K562 (cell line): ENCODE measurements around the gene VASH1. TPM values are rescaled to one million over a fixed set of nuclear protein-coding genes. Genes with fewer than 3 reads are reported as not detected.

ENCODE experiments used
- ARID1B ChIP-seq: fragments of 450-650 bp; IDR thresholded peaks from 2 replicates; pipeline ENCODE4 v1.6.1; 2016; ENCODE audit warnings: antibody characterized with exemption, mild to moderate bottlenecking, inconsistent platforms
- CBFA2T3 ChIP-seq: fragments of 450-650 bp; IDR thresholded peaks from 2 replicates; pipeline ENCODE4 v1.6.1; 2017
- CCAR2 ChIP-seq: fragments of 200-400 bp; formaldehyde crosslinking; IDR thresholded peaks from 2 replicates; pipeline ENCODE4 v1.6.1; 2017; ENCODE audit warnings: mild to moderate bottlenecking, low read depth, low read length
- E4F1 ChIP-seq: fragments of 250-450 bp; sonication (Bioruptor Pico); IDR thresholded peaks from 2 replicates; pipeline ENCODE4 v1.5.0; 2021; ENCODE audit warnings: mild to moderate bottlenecking, borderline replicate concordance
- EGR1 ChIP-seq: fragments of 450-650 bp; conservative IDR thresholded peaks from 2 replicates; pipeline ENCODE4 v1.6.1; 2017; ENCODE audit warnings: mild to moderate bottlenecking
- ETV6 ChIP-seq, 3 experiments: fragments of 150-350 bp in 1 of 3; sonication (generic) in 1 of 3; formaldehyde crosslinking in 1 of 3; IDR thresholded peaks; 2 replicates each; pipeline versions ENCODE4 v1.6.1 to v1.8.0; 2014 to 2022; ENCODE audit warnings: borderline replicate concordance in 2 of 3, low read depth in 2 of 3, antibody characterized with exemption in 1 of 3, low read length in 1 of 3, mild to moderate bottlenecking in 1 of 3, missing genetic modification reagents in 1 of 3
- EZH2 ChIP-seq: IDR thresholded peaks from 2 replicates; pipeline ENCODE4 v1.6.1; 2012; ENCODE audit warnings: low read depth, mild to moderate bottlenecking, inconsistent platforms, low read length, borderline replicate concordance
- GATA2 ChIP-seq: sonication (generic); formaldehyde crosslinking; IDR thresholded peaks from 2 replicates; pipeline ENCODE4 v1.4.0; 2020; ENCODE audit warnings: mild to moderate bottlenecking, missing genetic modification reagents
- GTF2F1 ChIP-seq: IDR thresholded peaks from 2 replicates; pipeline ENCODE4 v1.6.1; 2011; ENCODE audit warnings: low read depth, low read length, improper control_type of control experiment
- HMGN3 ChIP-seq: IDR thresholded peaks from 2 replicates; pipeline ENCODE4 v1.6.1; 2011; ENCODE audit warnings: borderline replicate concordance, low read depth, mild to moderate bottlenecking, mixed read lengths, low read length; ENCODE audit not compliant: insufficient read length; ENCODE audit errors: extremely low read depth
- ILF3 ChIP-seq: fragments of 450-650 bp; IDR thresholded peaks from 2 replicates; pipeline ENCODE4 v1.6.1; 2018; ENCODE audit warnings: antibody characterized with exemption, mild to moderate bottlenecking, moderate library complexity, borderline replicate concordance
- POLR2B ChIP-seq: fragments of 450-650 bp; IDR thresholded peaks from 2 replicates; pipeline ENCODE4 v1.6.1; 2018; ENCODE audit warnings: low read depth; ENCODE audit not compliant: partially characterized antibody
- PURB ChIP-seq: sonication (generic); formaldehyde crosslinking; IDR thresholded peaks from 2 replicates; pipeline ENCODE4 v1.9.0; 2021; ENCODE audit warnings: low read depth, mild to moderate bottlenecking, missing genetic modification reagents
- TAL1 ChIP-seq: fragments of 450-650 bp; IDR thresholded peaks from 2 replicates; pipeline ENCODE4 v1.6.1; 2016; ENCODE audit warnings: mild to moderate bottlenecking
- TFAP4 ChIP-seq: sonication (generic); formaldehyde crosslinking; IDR thresholded peaks from 2 replicates; pipeline ENCODE4 v1.8.0; 2022; ENCODE audit warnings: missing genetic modification reagents, mild to moderate bottlenecking, moderate library complexity, borderline replicate concordance
- VEZF1 ChIP-seq: fragments of 200-800 bp; sonication (Bioruptor generic); IDR thresholded peaks from 2 replicates; pipeline ENCODE4 v1.6.1; 2017; ENCODE audit warnings: missing genetic modification characterization, missing compliant biosample characterization
- ZBTB49 ChIP-seq: sonication (generic); formaldehyde crosslinking; IDR thresholded peaks from 2 replicates; pipeline ENCODE4 v1.8.0; 2022; ENCODE audit warnings: missing genetic modification reagents, mild to moderate bottlenecking, borderline replicate concordance
- ZNF175 ChIP-seq: fragments of 200-800 bp; sonication (Bioruptor generic); IDR thresholded peaks from 2 replicates; pipeline ENCODE4 v1.6.1; 2016; ENCODE audit warnings: low read depth, mild to moderate bottlenecking, missing genetic modification characterization, missing compliant biosample characterization
- ZNF197 ChIP-seq: fragments of 200-800 bp; sonication (Bioruptor generic); IDR thresholded peaks from 2 replicates; pipeline ENCODE4 v1.6.1; 2016; ENCODE audit warnings: low read depth, missing genetic modification characterization, missing compliant biosample characterization
- ZNF511 ChIP-seq: sonication (generic); formaldehyde crosslinking; IDR thresholded peaks from 2 replicates; pipeline ENCODE4 v1.8.0; 2022; ENCODE audit warnings: mild to moderate bottlenecking, missing genetic modification reagents
- ZNF780A ChIP-seq: fragments of 250-450 bp; sonication (Bioruptor Pico); IDR thresholded peaks from 2 replicates; pipeline ENCODE4 v1.5.0; 2021; ENCODE audit warnings: mild to moderate bottlenecking
- polyA plus RNA-seq, 8 experiments: library from polyadenylated mRNA; depleted of rRNA in 4 of 8; stranded (reverse) in 5 of 8; unstranded in 3 of 8; fragments of >200 nt; fragmentation: Nextera tagmentation in 2 of 8; fragmentation: Illumina TruSeq in 1 of 8; extraction: Ambion mirVana in 2 of 8; extraction: Trizol in 1 of 8; gene quantifications; 2 replicates each; pipeline versions ENCODE4 v1.2.1 to v1.2.3, GENCODE V29; 2011 to 2014; ENCODE audit warnings: inconsistent platforms in 1 of 8, missing spikeins in 1 of 8
- total RNA-seq, 7 experiments: library from RNA; depleted of rRNA in 6 of 7; stranded (reverse); fragments of >200 nt in 6 of 7; fragmentation: Illumina TruSeq in 2 of 7; extraction: Trizol in 2 of 7; gene quantifications; 2 replicates each; pipeline versions ENCODE4 v1.2.1 to v1.2.3, GENCODE V29; 2011 to 2021; ENCODE audit warnings: low replicate concordance in 1 of 7

VASH1 gene
- total and polyA plus RNA-seq, 9 of the 15 experiments (the other 6 are each of a cell fraction or from before 2014, with no cell fraction given): 0.01 to 0.43 (median 0.13) TPM; not detected in 1

- TF ChIP-seq POLR2B (no peak), TAL1 (peak; percentile 77), CBFA2T3 (peak; percentile 88), HMGN3 (no peak), PURB (CRISPR knock-in tag) (no peak), EZH2 (no peak), CCAR2 (no peak), VEZF1 (CRISPR knock-in tag) (peak; percentile 79), ETV6 (IDR thresholded peaks at IDR 0.05; ENCODE audit: borderline replicate concordance in 1 of 2, low read depth in 2 of 2, low read length in 1 of 2) (no peak), ETV6 (CRISPR knock-in tag; IDR thresholded peaks at IDR 0.05; ENCODE audit: borderline replicate concordance) (no peak), ZNF197 (CRISPR knock-in tag) (no peak), ZNF780A (CRISPR knock-in tag) (no peak), ZNF175 (CRISPR knock-in tag) (no peak), ARID1B (peak; percentile 79), ZBTB49 (no peak), ZNF511 (CRISPR knock-in tag) (no peak), TFAP4 (CRISPR knock-in tag) (no peak), GATA2 (CRISPR knock-in tag) (peak; percentile 15; the same call in 1 of the 2 replicates), E4F1 (CRISPR knock-in tag) (no peak), EGR1 (peak; percentile 59), GTF2F1 (no peak), ILF3 (no peak)
Measured at GRCh38 chr14:76715101-76715500, 46.2 kb upstream of the VASH1 start (continued).
